Activated T-helper 2 cell treated with anti-CD3 and anti-CD28 coated beads, Interferon-gamma antibody, Interleukin-2, Interleukin-4, amounts not matched to agents 10 μg/mL and 5 μg/mL and 100 μg/mL, durations not matched to agents 14 hours and 24 hours and 36 hours (primary cell): ENCODE data around the gene MMP20. TPM values are rescaled to one million over a fixed set of nuclear protein-coding genes. Genes with fewer than 3 reads are reported as not detected.

Source experiments
- DNase-seq: peaks from one replicate; pipeline ENCODE4 v3.0.0; 2021; ENCODE audit warnings: low spot score
- H3K27ac Mint-ChIP-seq: one replicate; pipeline ENCODE4 v1.8.0; 2021; ENCODE audit warnings: mixed read lengths
- H3K27me3 Mint-ChIP-seq: one replicate; pipeline ENCODE4 v1.8.0; 2021; ENCODE audit warnings: low read depth, mixed read lengths
- H3K36me3 Mint-ChIP-seq: one replicate; pipeline ENCODE4 v1.8.0; 2021; ENCODE audit warnings: low read depth, mixed read lengths
- H3K4me1 Mint-ChIP-seq: one replicate; pipeline ENCODE4 v1.8.0; 2021; ENCODE audit warnings: low read depth, mixed read lengths
- H3K4me3 Mint-ChIP-seq: one replicate; pipeline ENCODE4 v1.8.0; 2021; ENCODE audit warnings: low read depth, mild to moderate bottlenecking, moderate library complexity, mixed read lengths
- H3K9me3 Mint-ChIP-seq: one replicate; pipeline ENCODE4 v1.8.0; 2021; ENCODE audit warnings: mixed read lengths
- intact Hi-C: fragments of 100-400 bp; cut with micrococcal nuclease; formaldehyde crosslinking; loops from one replicate; pipeline ENCODE4 v1.15.1; 2023
- total RNA-seq: library from RNA; stranded (reverse); gene quantifications from 2 replicates; pipeline ENCODE4 v1.2.3, GENCODE V29; 2022

The MMP20 gene
- total RNA-seq, 1 donor from 2014 or later, result not detected

GRCh38 chr11:102617466-102618008 is 7.6 kb downstream of the MMP20 start:
- H3K36me3 Mint-ChIP-seq, result no peaks in the 10 kb centered on the region
- H3K27ac Mint-ChIP-seq, result no peak overlapping the region
- intact Hi-C loops, result no loop called here
- DNase-seq, result no peak
- H3K27me3 Mint-ChIP-seq, result peaks cover 2% of the 10 kb centered on the region
- no peaks in the 10 kb centered on the region for H3K9me3 Mint-ChIP-seq
- H3K4me3 Mint-ChIP-seq, result no peak overlapping the region
- H3K4me1 Mint-ChIP-seq, result peaks cover 4% of the 10 kb centered on the region

- intact Hi-C loops, result no loop called here
- H3K27me3 Mint-ChIP-seq, result peaks cover 2% of the 10 kb centered on the region
- no peaks in the 10 kb centered on the region for H3K9me3 Mint-ChIP-seq
- H3K4me1 Mint-ChIP-seq, result peaks cover 12% of the 10 kb centered on the region
- H3K27ac Mint-ChIP-seq, result no peak overlapping the region
- DNase-seq, result no peak
- no peak overlapping the region for H3K4me3 Mint-ChIP-seq
- H3K36me3 Mint-ChIP-seq, result no peaks in the 10 kb centered on the region
These were observed 9.2 kb downstream of the MMP20 start for GRCh38 chr11:102615894-102616432.

- peaks cover 14% of the 10 kb centered on the region for H3K4me1 Mint-ChIP-seq
- no peak overlapping the region for H3K4me3 Mint-ChIP-seq
- intact Hi-C loops, result no loop called here
These were observed 9.8 kb downstream of the MMP20 start for GRCh38 chr11:102615077-102615893.

GRCh38 chr11:102614485-102614884 is 10.6 kb downstream of the MMP20 start:
- Mint-ChIP-seq H3K27ac (no peak overlapping the region), H3K4me3 (no peak overlapping the region), H3K4me1 (peaks cover 18% of the 10 kb centered on the region), H3K9me3 (no peaks in the 10 kb centered on the region), H3K27me3 (no peaks in the 10 kb centered on the region), H3K36me3 (no peaks in the 10 kb centered on the region)
- DNase-seq, result no peak
- intact Hi-C loops, result loop anchor here (5.0 kb wide), 2 partner anchors 82 to 222 kb away; partner anchors contain the start of gene MMP7

More at GRCh38 chr11:102615077-102615893, 9.8 kb downstream of the MMP20 start:
- H3K27me3 Mint-ChIP-seq, result peaks cover 2% of the 10 kb centered on the region
- no peaks in the 10 kb centered on the region for H3K36me3 Mint-ChIP-seq
- DNase-seq, result no peak
- H3K27ac Mint-ChIP-seq, result no peak overlapping the region
- no peaks in the 10 kb centered on the region for H3K9me3 Mint-ChIP-seq

- intact Hi-C loops, result loop anchor here (5.0 kb wide), 2 partner anchors 82 to 222 kb away; partner anchors contain the start of gene MMP7
- no peaks in the 10 kb centered on the region for H3K36me3 Mint-ChIP-seq
These were observed 11.1 kb downstream of the MMP20 start for GRCh38 chr11:102614031-102614430.

GRCh38 chr11:102613450-102613849 is 11.7 kb downstream of the MMP20 start:
- no peak for DNase-seq
- intact Hi-C loops, result loop anchor here (2.0 to 5.0 kb wide), 5 partner anchors 81 to 325 kb away; partner anchors contain the start of gene MMP7
- Mint-ChIP-seq H3K4me3 (no peak overlapping the region), H3K27me3 (no peaks in the 10 kb centered on the region), H3K27ac (no peak overlapping the region), H3K9me3 (no peaks in the 10 kb centered on the region), H3K4me1 (peaks cover 18% of the 10 kb centered on the region), H3K36me3 (no peaks in the 10 kb centered on the region)

More at GRCh38 chr11:102614031-102614430, 11.1 kb downstream of the MMP20 start:
- no peak overlapping the region for H3K27ac Mint-ChIP-seq
- peaks cover 18% of the 10 kb centered on the region for H3K4me1 Mint-ChIP-seq
- DNase-seq, result no peak
- H3K27me3 Mint-ChIP-seq, result no peaks in the 10 kb centered on the region
- no peaks in the 10 kb centered on the region for H3K9me3 Mint-ChIP-seq
- no peak overlapping the region for H3K4me3 Mint-ChIP-seq

GRCh38 chr11:102611291-102611690 is 13.8 kb downstream of the MMP20 start:
- H3K4me1 Mint-ChIP-seq, result peaks cover 18% of the 10 kb centered on the region
- H3K27ac Mint-ChIP-seq, result no peak overlapping the region
- no peak overlapping the region for H3K4me3 Mint-ChIP-seq
- H3K36me3 Mint-ChIP-seq, result no peaks in the 10 kb centered on the region
- intact Hi-C loops, result loop anchor here (5.0 kb wide), 2 partner anchors 79 to 219 kb away; partner anchors contain the start of gene MMP7
- peaks cover 2% of the 10 kb centered on the region for H3K27me3 Mint-ChIP-seq
- no peaks in the 10 kb centered on the region for H3K9me3 Mint-ChIP-seq
- no peak for DNase-seq

GRCh38 chr11:102610200-102610599 is 14.9 kb downstream of the MMP20 start:
- Mint-ChIP-seq H3K9me3 (no peaks in the 10 kb centered on the region), H3K36me3 (no peaks in the 10 kb centered on the region), H3K27ac (no peak overlapping the region), H3K4me3 (no peak overlapping the region), H3K27me3 (peaks cover 2% of the 10 kb centered on the region), H3K4me1 (peaks cover 20% of the 10 kb centered on the region)
- DNase-seq, result no peak
- intact Hi-C loops, result loop anchor here (5.0 kb wide), 2 partner anchors 78 to 218 kb away; partner anchors contain the start of gene MMP7

- no peak for DNase-seq
- no peak overlapping the region for H3K4me3 Mint-ChIP-seq
- H3K27ac Mint-ChIP-seq, result no peak overlapping the region
- H3K9me3 Mint-ChIP-seq, result no peaks in the 10 kb centered on the region
- intact Hi-C loops, result no loop called here
- peaks cover 20% of the 10 kb centered on the region for H3K4me1 Mint-ChIP-seq
- H3K36me3 Mint-ChIP-seq, result no peaks in the 10 kb centered on the region
- H3K27me3 Mint-ChIP-seq, result peaks cover 2% of the 10 kb centered on the region
These were observed 16.4 kb downstream of the MMP20 start for GRCh38 chr11:102608699-102609098.

- Mint-ChIP-seq H3K27me3 (peaks cover 2% of the 10 kb centered on the region), H3K4me3 (no peak overlapping the region), H3K9me3 (no peaks in the 10 kb centered on the region), H3K4me1 (peaks cover 16% of the 10 kb centered on the region), H3K27ac (no peak overlapping the region), H3K36me3 (no peaks in the 10 kb centered on the region)
- DNase-seq, result no peak
- intact Hi-C loops, result no loop called here
These were observed 20.3 kb downstream of the MMP20 start for GRCh38 chr11:102604875-102605274.

- Mint-ChIP-seq H3K4me1 (peaks cover 24% of the 10 kb centered on the region), H3K36me3 (no peaks in the 10 kb centered on the region), H3K4me3 (no peak overlapping the region), H3K9me3 (no peaks in the 10 kb centered on the region), H3K27ac (no peak overlapping the region), H3K27me3 (peaks cover 2% of the 10 kb centered on the region)
- intact Hi-C loops, result no loop called here
- no peak for DNase-seq
These were observed 21.1 kb downstream of the MMP20 start for GRCh38 chr11:102604011-102604410.

- H3K4me3 Mint-ChIP-seq, result no peak overlapping the region
- DNase-seq, result no peak
- H3K27ac Mint-ChIP-seq, result no peak overlapping the region
- H3K36me3 Mint-ChIP-seq, result no peaks in the 10 kb centered on the region
- H3K27me3 Mint-ChIP-seq, result peaks cover 2% of the 10 kb centered on the region
- H3K9me3 Mint-ChIP-seq, result no peaks in the 10 kb centered on the region
- intact Hi-C loops, result no loop called here
- peaks cover 29% of the 10 kb centered on the region for H3K4me1 Mint-ChIP-seq
These were observed 21.6 kb downstream of the MMP20 start for GRCh38 chr11:102603576-102603975.

- intact Hi-C loops, result no loop called here
- Mint-ChIP-seq H3K27me3 (peaks cover 2% of the 10 kb centered on the region), H3K4me1 (peaks cover 31% of the 10 kb centered on the region), H3K27ac (no peak overlapping the region), H3K9me3 (no peaks in the 10 kb centered on the region), H3K4me3 (no peak overlapping the region), H3K36me3 (no peaks in the 10 kb centered on the region)
- no peak for DNase-seq
These were observed 22.0 kb downstream of the MMP20 start for GRCh38 chr11:102603091-102603490.
